Ovary (tissue), 9 donors: ENCODE measurements around the gene ANO7. TPM values are rescaled to one million over a fixed set of nuclear protein-coding genes. Genes with fewer than 3 reads are reported as not detected.

Experiments used
- DNase-seq, 5 donors: peaks; one replicate each; pipeline ENCODE4 v3.0.0-alpha.2; 2019 to 2020
- H3K27ac ChIP-seq, 2 donors: fragments of 200-600 bp; one replicate each; pipeline versions ENCODE4 v1.5.1 to v1.8.0; 2019 to 2022
- H3K27me3 ChIP-seq: fragments of 200-600 bp; one replicate; pipeline ENCODE4 v1.8.0; 2022
- H3K36me3 ChIP-seq: fragments of 200-600 bp; sonication (generic); one replicate; pipeline ENCODE4 v1.5.1; 2019
- H3K4me1 ChIP-seq: one replicate; pipeline ENCODE4 v1.8.1; 2013; ENCODE audit warnings: mild to moderate bottlenecking, moderate library complexity; ENCODE audit not compliant: insufficient read depth
- H3K4me3 ChIP-seq: fragments of 200-600 bp; sonication (generic); one replicate; pipeline ENCODE4 v1.5.1; 2017
- H3K9me3 ChIP-seq, 2 donors: fragments of 200-600 bp in 1 of 2; sonication (generic) in 1 of 2; one replicate each; pipeline versions ENCODE4 v1.5.1 to v1.8.1; 2013 to 2019; ENCODE audit warnings: mild to moderate bottlenecking in 1 of 2, moderate library complexity in 1 of 2
- CTCF ChIP-seq, 3 donors: fragments of 450-650 bp in 2 of 3; fragments of 200-600 bp in 1 of 3; IDR thresholded peaks; one replicate each; pipeline versions ENCODE4 v1.5.1 to v1.8.0; 2016 to 2022; ENCODE audit warnings: antibody characterized with exemption in 3 of 3, mild to moderate bottlenecking in 1 of 3
- EP300 ChIP-seq: sonication (generic); formaldehyde crosslinking; IDR thresholded peaks from one replicate; pipeline ENCODE4 v1.6.1; 2017; ENCODE audit warnings: antibody characterized with exemption
- POLR2A ChIP-seq: fragments of 450-650 bp; IDR thresholded peaks from one replicate; pipeline ENCODE4 v1.6.1; 2017; ENCODE audit warnings: antibody characterized with exemption, mild to moderate bottlenecking, moderate library complexity
- WGBS, 3 donors: extraction: QIAGEN DNeasy Blood & Tissue Kit in 1 of 3; methylation state at CpG; one replicate each; pipeline versions ENCODE4 v1.1.5 to v1.1.7; 2013 to 2017; 5-methylcytosine and 5-hydroxymethylcytosine counted together
- intact Hi-C, 4 donors: fragments of 100-400 bp; cut with DNase I; formaldehyde crosslinking; loops; one replicate each; pipeline versions ENCODE4 v1.11.0 to v1.15.1; 2022 to 2023
- polyA plus RNA-seq, 2 donors: library from polyadenylated mRNA; stranded (reverse); fragments of 200-250 nt in 1 of 2; fragments of 350-450 nt in 1 of 2; fragmentation: Illumina TruSeq in 1 of 2; extraction: RNeasy Lipid Tissue Mini Kit (QIAGEN cat#74804) in 1 of 2; gene quantifications; one replicate each; pipeline ENCODE4 v1.2.3, GENCODE V29; 2013 to 2014
- total RNA-seq, 7 donors: library from RNA; depleted of rRNA in 2 of 7; stranded (reverse); fragments of >200 nt in 2 of 7; fragmentation: NEBNext Ultra II Directional in 3 of 7; extraction: Animal tissue kit (Norgen Biotek cat#: 25700) in 3 of 7; gene quantifications; one replicate each; pipeline versions ENCODE4 v1.1.0 to v1.2.4, GENCODE V29; 2016 to 2023
- donor health status: DM: no; HTN: no; CAD: no; lungs with moderate emphysema.
- donor health status: DM: no; HTN: no; CAD: no.
- donor health status: Bipolar disorder and iron deficiency.
- donor health status: DM: yes; HTN: yes; CAD: no.
- donor health status: DM: no; HTN: no; CAD: no.
- donor health status: DM: yes; HTN: yes; CAD: no.

The ANO7 gene
- total and polyA plus RNA-seq, 9 donors = 0.87 to 6.5 (median 2.1) TPM

- Histone ChIP-seq H3K36me3 (no peaks in the 10 kb centered on the region), H3K4me1 (peaks cover 7% of the 10 kb centered on the region), H3K9me3 (no peaks in the 10 kb centered on the region), H3K27me3 (no peaks in the 10 kb centered on the region), H3K27ac (peak overlapping the region in 1 of 2 donors; percentile 2), H3K4me3 (no peak overlapping the region)
- WGBS, 3 donors = 83 to 86% (median 83%) methylated on average over 27 to 29 of the region's 29 CpGs
- intact Hi-C loops = no loop called here
- TF ChIP-seq EP300 (no peak), CTCF (IDR thresholded peaks at IDR 0.05) (no peak), POLR2A (no peak)
- peak in 2 of 5 donors; percentile 22 to 39 for DNase-seq
Measured at GRCh38 chr2:241229563-241230401, 41.3 kb downstream of the ANO7 start.

GRCh38 chr2:241230435-241230834 is 42.0 kb downstream of the ANO7 start:
- Histone ChIP-seq H3K4me1 (peaks cover 7% of the 10 kb centered on the region), H3K27me3 (no peaks in the 10 kb centered on the region), H3K36me3 (no peaks in the 10 kb centered on the region), H3K9me3 (no peaks in the 10 kb centered on the region), H3K4me3 (no peak overlapping the region), H3K27ac (no peak overlapping the region)
- 90 to 94% (median 92%) methylated on average over 19 of the region's 19 CpGs for WGBS, 3 donors
- intact Hi-C loops = no loop called here
- no peak for TF ChIP-seq EP300
- TF ChIP-seq CTCF (IDR thresholded peaks at IDR 0.05) = no peak
- no peak for TF ChIP-seq POLR2A
- peak in 2 of 5 donors; percentile 22 to 34 for DNase-seq

- Histone ChIP-seq H3K4me3 (no peak overlapping the region), H3K4me1 (peaks cover 7% of the 10 kb centered on the region), H3K27me3 (no peaks in the 10 kb centered on the region), H3K36me3 (no peaks in the 10 kb centered on the region), H3K9me3 (no peaks in the 10 kb centered on the region), H3K27ac (no peak overlapping the region)
- intact Hi-C loops = no loop called here
- peak in 1 of 5 donors; percentile 13 for DNase-seq
- no peak for TF ChIP-seq CTCF (IDR thresholded peaks at IDR 0.05)
- no peak for TF ChIP-seq POLR2A
- TF ChIP-seq EP300 = no peak
- 78 to 81% (median 80%) methylated on average over 13 of the region's 13 CpGs for WGBS, 3 donors
Measured at GRCh38 chr2:241232736-241233575, 44.5 kb downstream of the ANO7 start.

- WGBS, 3 donors = 76 to 81% (median 78%) methylated on average over 21 of the region's 21 CpGs
Measured at GRCh38 chr2:241234066-241234790, 45.8 kb downstream of the ANO7 start.

More at GRCh38 chr2:241234066-241234790, 45.8 kb downstream of the ANO7 start:
- Histone ChIP-seq H3K36me3 (no peaks in the 10 kb centered on the region), H3K4me1 (peaks cover 1% of the 10 kb centered on the region), H3K9me3 (no peaks in the 10 kb centered on the region), H3K27ac (no peak overlapping the region), H3K4me3 (no peak overlapping the region), H3K27me3 (no peaks in the 10 kb centered on the region)
- intact Hi-C loops = no loop called here
- peak in 1 of 5 donors; percentile 15 for DNase-seq
- TF ChIP-seq CTCF (IDR thresholded peaks at IDR 0.05) (no peak), EP300 (no peak), POLR2A (no peak)
